Stomach (tissue), 4 donors: ENCODE data around the gene ADD1.

ENCODE experiments used
- CTCF ChIP-seq, 7 experiments: fragments of 450-650 bp in 4 of 7; fragments of 200-600 bp in 3 of 7; sonication (generic) in 3 of 7; IDR thresholded peaks; one replicate each; pipeline ENCODE4 v1.5.1; 2016 to 2019; ENCODE audit warnings: antibody characterized with exemption in 7 of 7, control low read depth in 2 of 7, mild to moderate bottlenecking in 1 of 7
- EP300 ChIP-seq: sonication (generic); formaldehyde crosslinking; IDR thresholded peaks from one replicate; pipeline ENCODE4 v1.6.1; 2017; ENCODE audit warnings: antibody characterized with exemption
- POLR2A ChIP-seq, 4 donors: fragments of 450-650 bp; IDR thresholded peaks; one replicate each; pipeline ENCODE4 v1.6.1; 2016; ENCODE audit warnings: antibody characterized with exemption in 4 of 4, control low read depth in 2 of 4, mild to moderate bottlenecking in 1 of 4, moderate library complexity in 1 of 4
- POLR2AphosphoS5 ChIP-seq, 3 donors: sonication (generic); formaldehyde crosslinking; IDR thresholded peaks; one replicate each; pipeline ENCODE4 v1.6.1; 2016; ENCODE audit warnings: antibody characterized with exemption in 3 of 3

- TF ChIP-seq POLR2A (IDR thresholded peaks at IDR 0.05): no peak
- TF ChIP-seq CTCF (IDR thresholded peaks at IDR 0.05): no peak
- no peak for TF ChIP-seq POLR2AphosphoS5 (IDR thresholded peaks at IDR 0.05)
- TF ChIP-seq EP300: no peak
Observed at GRCh38 chr4:2803624-2804448, 39.8 kb upstream of the ADD1 start.
